ENCODE results near the gene IGF1.

The IGF1 gene
- total RNA-seq = 0 to 0.13 reads per million in 2 experiments

DNA sequence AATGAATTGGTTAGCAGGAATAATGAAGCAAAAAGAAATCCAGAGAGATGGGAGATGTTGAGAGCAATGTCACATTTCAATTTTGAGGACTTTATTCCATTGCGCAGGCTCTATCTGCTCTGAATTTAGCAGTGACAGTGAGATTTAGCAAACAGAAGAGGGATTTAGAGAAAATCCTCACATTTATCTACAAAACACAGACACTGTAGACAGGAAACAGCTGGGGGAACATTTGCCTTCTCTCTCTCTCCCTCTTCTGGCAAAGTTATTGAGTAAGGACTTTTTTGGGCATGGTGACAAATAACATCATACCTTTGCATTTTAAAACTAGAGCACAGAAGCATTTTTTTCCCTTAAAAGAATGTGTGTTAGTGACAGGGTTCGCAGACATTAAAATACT lies at the start of gene IGF1:
Gene IGF1, minus strand, starts transcription at position 158 of the 400 bp plus-strand sequence. CDS start 182 bp downstream, outside the sequence.
- no peak for DNase-seq (ENCODE audit: low read depth)

- no peak for DNase-seq (ENCODE audit: low read depth)
These were observed 47.7 kb upstream of the IGF1 start for GRCh38 chr12:102528111-102528510.

DNA sequence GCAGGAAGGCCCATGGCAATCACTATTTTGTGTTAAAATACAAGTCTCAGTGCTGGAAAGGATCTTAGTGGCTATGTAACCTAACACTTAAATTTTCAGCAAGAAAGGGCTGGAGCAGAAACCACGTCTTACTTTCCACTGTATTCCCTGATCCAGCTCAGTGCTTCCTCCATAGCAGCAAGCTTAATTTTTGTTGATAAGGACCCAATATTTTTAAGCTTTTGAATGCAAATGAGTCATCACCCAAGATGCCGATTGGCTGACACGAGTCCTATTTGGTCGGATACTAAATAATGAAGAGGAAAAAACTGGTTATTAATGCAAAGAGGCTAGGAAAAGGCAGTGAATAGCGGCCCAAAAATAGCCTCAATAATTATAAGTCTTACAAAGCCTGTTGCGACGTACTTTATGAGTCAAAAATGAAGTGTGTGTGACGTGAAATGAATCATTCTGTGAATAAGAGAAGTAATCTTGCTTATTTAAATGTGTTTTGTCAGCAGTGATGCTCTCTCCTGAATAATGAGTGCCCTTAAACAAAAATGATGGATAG lies 46.9 kb upstream of the IGF1 start:
- no peak for DNase-seq (ENCODE audit: low read depth)

DNA sequence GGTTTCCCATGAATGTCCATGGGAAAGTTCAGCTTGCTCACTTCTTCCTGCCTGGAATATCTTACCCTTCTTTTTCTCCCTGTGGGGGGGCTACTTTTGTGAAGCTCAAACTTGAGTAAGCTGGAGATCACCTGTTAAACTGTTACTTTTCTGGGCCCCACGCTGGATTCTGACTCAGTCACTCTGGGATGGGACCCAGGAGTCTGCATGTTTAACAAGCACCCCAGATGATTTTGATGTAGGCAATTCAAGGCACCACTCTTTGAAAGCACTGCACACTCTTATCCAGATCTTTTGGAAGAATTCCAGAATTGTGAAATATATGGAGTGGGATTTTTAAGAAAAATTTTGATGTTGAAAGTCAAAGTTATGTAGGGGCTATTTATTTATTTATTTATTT lies 46.3 kb upstream of the IGF1 start:
- no peak for DNase-seq (ENCODE audit: low read depth)

DNA sequence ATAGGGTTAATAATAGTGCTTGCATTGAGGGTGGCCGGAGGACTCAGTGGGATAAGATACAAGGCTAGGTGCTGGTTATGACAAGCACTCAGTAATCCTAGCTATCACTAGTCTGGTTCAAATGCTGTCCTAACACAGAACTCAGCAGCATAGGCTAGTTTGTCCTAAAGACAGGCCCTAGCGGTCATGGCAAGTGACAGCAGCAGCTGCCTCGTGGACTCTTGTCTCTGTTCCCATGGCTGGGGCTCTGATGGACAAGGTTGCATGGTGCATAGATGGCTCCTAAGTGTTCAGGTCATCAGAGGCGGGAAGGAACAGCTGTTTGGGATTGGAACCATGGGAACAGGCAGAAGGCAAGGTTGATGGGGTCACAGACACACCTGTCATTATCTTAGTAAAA lies 42.4 kb upstream of the IGF1 start:
- no peak for DNase-seq (ENCODE audit: low read depth)

- DNase-seq (ENCODE audit: low read depth) = no peak
These were observed 41.4 kb upstream of the IGF1 start for GRCh38 chr12:102521662-102522277.

- no peak for DNase-seq (ENCODE audit: low read depth)
These were observed 38.5 kb upstream of the IGF1 start for GRCh38 chr12:102518871-102519270.

DNA sequence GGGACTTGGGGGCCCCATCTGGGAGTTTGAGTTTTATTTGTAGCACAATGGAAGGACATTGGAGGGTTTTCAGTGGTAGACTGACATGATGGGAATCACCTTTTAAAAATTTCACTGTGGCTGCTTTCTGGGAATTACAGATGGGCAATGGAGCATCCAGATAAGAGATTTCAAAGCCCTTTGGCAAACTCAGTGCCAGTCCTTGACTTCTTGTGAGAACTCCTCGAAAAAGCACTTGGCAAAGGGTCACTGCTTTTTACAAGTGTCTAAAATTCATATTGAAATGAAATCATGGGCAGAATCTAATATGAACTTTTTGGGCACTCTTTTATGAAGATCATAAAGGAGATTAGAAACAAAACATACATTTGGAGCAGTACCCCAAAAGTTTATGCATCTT lies 34.3 kb upstream of the IGF1 start:
- DNase-seq (ENCODE audit: low read depth) = no peak

GRCh38 chr12:102513739-102514138 lies 33.4 kb upstream of the IGF1 start:
- no peak for DNase-seq (ENCODE audit: low read depth)

DNA sequence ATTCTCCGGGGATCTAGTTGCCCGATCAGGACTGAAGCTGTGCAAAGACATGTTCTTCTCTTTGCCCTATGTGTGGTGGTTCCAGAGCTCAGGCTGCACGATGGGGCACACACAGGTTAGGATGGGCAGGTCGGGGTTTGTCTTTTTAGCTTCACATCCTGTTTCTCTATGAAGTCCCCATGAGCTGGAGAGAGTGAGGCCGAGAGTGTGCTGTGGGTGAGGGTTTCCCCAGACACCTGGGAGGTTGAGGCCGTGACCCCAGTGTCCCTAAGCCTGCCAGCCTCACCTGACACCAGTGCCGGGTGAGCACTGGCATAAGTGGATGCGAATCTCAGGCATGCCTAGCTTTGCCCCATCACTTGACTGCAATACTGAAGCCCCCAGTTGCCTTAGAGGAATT lies 32.9 kb upstream of the IGF1 start:
- no peak for DNase-seq (ENCODE audit: low read depth)

- no peak for DNase-seq (ENCODE audit: low read depth)
These were observed 32.2 kb upstream of the IGF1 start for GRCh38 chr12:102512523-102512922.

GRCh38 chr12:102511575-102511974 lies 31.2 kb upstream of the IGF1 start:
- DNase-seq (ENCODE audit: low read depth) = no peak

DNA sequence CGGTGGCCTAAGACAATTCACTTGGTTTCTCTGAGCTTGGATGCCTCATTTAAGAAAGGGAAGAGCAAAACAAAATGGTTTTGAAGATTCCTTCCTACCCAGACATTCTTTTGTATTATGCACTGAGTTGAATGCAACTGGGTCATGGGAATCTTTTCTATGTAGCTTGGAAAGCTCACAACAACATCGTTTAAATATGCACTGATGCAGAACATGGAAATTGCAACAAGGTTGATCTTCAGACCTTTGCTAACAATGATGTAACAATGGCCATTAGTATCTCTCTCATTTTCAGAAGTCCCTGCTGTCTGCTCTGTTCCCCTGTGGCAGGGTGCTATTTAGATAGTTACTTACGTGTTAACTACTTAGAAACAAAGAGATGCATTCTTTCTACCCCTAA lies 30.1 kb upstream of the IGF1 start:
- no peak for DNase-seq (ENCODE audit: low read depth)

DNA sequence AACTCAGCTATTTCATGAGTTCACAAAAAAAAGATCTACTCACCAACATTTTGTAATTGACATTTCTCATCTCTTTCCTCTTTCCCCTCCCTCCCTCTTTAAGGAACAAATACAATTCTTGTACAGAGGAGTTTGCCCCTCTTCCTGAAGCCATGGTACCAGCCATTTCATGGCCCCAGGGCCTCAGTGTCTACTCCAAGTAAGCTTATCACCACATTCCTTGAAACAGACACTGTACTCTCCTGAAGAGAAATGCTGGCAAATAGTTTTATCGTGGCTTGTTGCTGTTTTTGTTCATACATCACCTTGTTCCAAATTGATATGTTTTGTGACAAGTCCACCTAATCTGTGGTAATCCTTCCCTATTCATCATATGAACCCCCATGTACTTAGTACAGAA lies 29.7 kb upstream of the IGF1 start:
- DNase-seq (ENCODE audit: low read depth) = no peak

DNA sequence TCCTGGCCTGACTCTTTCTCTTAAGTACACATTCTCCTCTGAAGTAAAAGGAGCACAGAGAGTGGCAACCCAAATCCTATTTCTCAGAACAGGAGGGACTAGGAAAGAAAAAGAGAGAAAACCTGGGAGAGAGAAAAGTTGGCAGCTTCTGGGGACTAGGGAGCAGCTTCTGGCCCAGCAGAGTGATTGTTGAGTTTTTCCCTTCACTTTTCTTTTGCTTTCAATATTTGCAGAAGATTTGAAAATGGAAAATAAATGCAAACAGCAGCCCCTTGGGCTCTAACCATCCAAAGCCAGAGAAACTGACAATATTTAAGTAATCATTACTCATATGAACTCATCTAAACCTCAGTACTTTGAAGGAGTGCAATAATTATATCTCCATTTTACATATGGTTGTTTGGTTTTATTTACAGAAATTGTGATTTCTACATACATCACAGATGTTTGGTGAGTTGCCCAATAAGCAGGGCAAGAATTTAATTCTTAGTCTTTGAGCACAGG lies 28.8 kb upstream of the IGF1 start:
- DNase-seq (ENCODE audit: low read depth) = no peak

GRCh38 chr12:102508052-102508451 lies 27.7 kb upstream of the IGF1 start:
- DNase-seq (ENCODE audit: low read depth) = no peak

- no peak for DNase-seq (ENCODE audit: low read depth)
These were observed 26.9 kb upstream of the IGF1 start for GRCh38 chr12:102507301-102507700.

GRCh38 chr12:102504871-102505270 lies 24.5 kb upstream of the IGF1 start:
- DNase-seq (ENCODE audit: low read depth) = no peak

GRCh38 chr12:102504280-102504679 lies 23.9 kb upstream of the IGF1 start:
- DNase-seq (ENCODE audit: low read depth) = no peak

- DNase-seq (ENCODE audit: low read depth) = no peak
These were observed 23.5 kb upstream of the IGF1 start for GRCh38 chr12:102503831-102504230.

DNA sequence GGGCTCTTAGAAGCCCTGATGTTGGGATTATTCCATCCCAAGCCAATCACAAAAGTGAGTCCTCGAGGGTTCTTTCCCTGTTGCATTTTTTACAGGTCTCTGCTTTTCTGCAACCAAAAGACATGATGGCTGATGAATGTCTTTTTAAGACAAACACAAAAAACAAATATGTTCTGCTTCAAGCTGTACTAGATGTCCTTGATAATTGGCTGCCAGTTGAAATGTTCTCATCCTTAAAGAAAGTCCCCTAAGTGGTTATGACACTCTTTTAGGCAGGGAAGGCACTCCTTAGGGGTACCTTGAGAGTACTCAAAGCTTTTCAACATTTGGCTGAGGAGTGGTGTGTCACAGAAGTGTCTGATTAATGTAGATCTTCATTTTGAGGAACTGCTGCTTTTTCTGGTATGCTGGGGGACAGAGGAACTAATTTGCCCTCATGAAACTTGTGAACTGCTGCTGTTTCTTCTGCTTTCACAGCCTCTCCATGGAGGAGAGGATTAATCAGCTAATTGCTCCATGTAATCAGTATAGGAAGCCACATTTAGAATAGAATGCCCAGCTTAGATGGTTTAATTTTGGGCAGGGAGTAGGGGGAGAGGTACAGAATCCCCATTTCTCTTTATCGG lies 22.8 kb upstream of the IGF1 start:
- no peak for DNase-seq (ENCODE audit: low read depth)

GRCh38 chr12:102501773-102502172 lies 21.4 kb upstream of the IGF1 start:
- DNase-seq (ENCODE audit: low read depth) = no peak

GRCh38 chr12:102498471-102498870 lies 18.1 kb upstream of the IGF1 start:
- DNase-seq (ENCODE audit: low read depth) = no peak

DNA sequence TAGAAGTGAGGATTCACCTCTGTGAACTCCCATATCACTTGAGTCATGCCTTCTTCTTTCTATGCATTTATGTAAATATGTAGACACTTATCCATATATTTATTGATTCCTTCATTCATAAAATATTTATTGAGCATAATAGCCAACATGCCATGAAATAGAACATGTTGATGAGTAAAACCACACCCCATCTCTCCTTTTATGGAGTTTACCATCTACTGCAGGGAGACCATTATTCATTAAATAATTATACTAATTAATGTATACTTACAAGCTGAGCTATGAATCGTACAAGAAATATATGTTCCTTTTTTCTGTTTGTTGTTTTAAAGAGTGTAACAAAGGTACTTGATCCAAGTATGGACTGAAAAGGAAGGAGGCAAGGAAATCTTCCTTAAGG lies 17.4 kb upstream of the IGF1 start:
- no peak for DNase-seq (ENCODE audit: low read depth)
